ENCODE data around the gene STK32C. TPM values are rescaled to one million over a fixed set of nuclear protein-coding genes. Genes with fewer than 3 reads are reported as not detected.
A peak's percentile ranks its signal among the peaks of the same experiment; 100 is the strongest.
"Not testable (repeated sequence)": the region's sequence is repeated elsewhere in the genome, so short reads cannot be mapped to it uniquely, and the experiment has no call there.

The STK32C gene
- total RNA-seq, 2 experiments from 2014 or later = 19.1 to 21.1 TPM

- ATAC-seq (no peak), DNase-seq (no peak)
- H3K27ac Mint-ChIP-seq = peak overlapping the region; percentile 39
- H3K4me1 Mint-ChIP-seq (ENCODE audit: low read depth) = peaks cover 30% of the 10 kb centered on the region
- ChIA-PET CTCF (no interaction called here), POLR2A (no interaction called here)
- no peak overlapping the region for H3K4me3 Mint-ChIP-seq
- H3K27me3 Mint-ChIP-seq (ENCODE audit: low read depth) = no peaks in the 10 kb centered on the region
- no peaks in the 10 kb centered on the region for H3K9me3 Mint-ChIP-seq (ENCODE audit: insufficient read depth)
- H3K36me3 Mint-ChIP-seq (ENCODE audit: low read depth) = no peaks in the 10 kb centered on the region
Measured at GRCh38 chr10:132163826-132164515, 143.8 kb downstream of the STK32C start.

GRCh38 chr10:132163278-132163765 is 144.4 kb downstream of the STK32C start:
- ATAC-seq = peak; percentile 69
- peak; percentile 62 for DNase-seq
- H3K4me3 Mint-ChIP-seq = no peak overlapping the region

GRCh38 chr10:132162590-132163277 is 145.0 kb downstream of the STK32C start:
- peak overlapping the region; percentile 96 for H3K27ac Mint-ChIP-seq
- no peaks in the 10 kb centered on the region for H3K36me3 Mint-ChIP-seq (ENCODE audit: low read depth)
- peaks cover 36% of the 10 kb centered on the region for H3K4me1 Mint-ChIP-seq (ENCODE audit: low read depth)
- H3K4me3 Mint-ChIP-seq = peak overlapping the region; percentile 48
- no peaks in the 10 kb centered on the region for H3K9me3 Mint-ChIP-seq (ENCODE audit: insufficient read depth)
- ChIA-PET POLR2A (no interaction called here), CTCF (interaction anchor here (1.0 to 1.4 kb wide), 3 partner anchors 8 to 277 kb away, joined by 3 to 6 read pairs (median 3); no protein-coding TSS in a partner anchor)
- H3K27me3 Mint-ChIP-seq (ENCODE audit: low read depth) = no peaks in the 10 kb centered on the region
- DNase-seq (no peak), ATAC-seq (no peak)

More at GRCh38 chr10:132163278-132163765, 144.4 kb downstream of the STK32C start:
- Mint-ChIP-seq H3K27ac (peak overlapping the region; percentile 39), H3K36me3 (ENCODE audit: low read depth) (no peaks in the 10 kb centered on the region), H3K9me3 (ENCODE audit: insufficient read depth) (no peaks in the 10 kb centered on the region), H3K27me3 (ENCODE audit: low read depth) (no peaks in the 10 kb centered on the region), H3K4me1 (ENCODE audit: low read depth) (peaks cover 32% of the 10 kb centered on the region)
- CTCF ChIA-PET = interaction anchor here (1.4 kb wide), 1 partner anchor 25 kb away, joined by 3 read pairs; no protein-coding TSS in a partner anchor
- POLR2A ChIA-PET = no interaction called here

GRCh38 chr10:132162021-132162531 is 145.7 kb downstream of the STK32C start:
- CTCF ChIA-PET = interaction anchor here (1.0 to 1.4 kb wide), 3 partner anchors 9 to 277 kb away, joined by 3 to 6 read pairs (median 3); no protein-coding TSS in a partner anchor
- POLR2A ChIA-PET = no interaction called here
- peak; percentile 70 for DNase-seq
- H3K27ac Mint-ChIP-seq = peak overlapping the region; percentile 96
- no peaks in the 10 kb centered on the region for H3K36me3 Mint-ChIP-seq (ENCODE audit: low read depth)
- H3K4me1 Mint-ChIP-seq (ENCODE audit: low read depth) = peaks cover 39% of the 10 kb centered on the region
- H3K9me3 Mint-ChIP-seq (ENCODE audit: insufficient read depth) = no peaks in the 10 kb centered on the region
- ATAC-seq = peak; percentile 56
- H3K4me3 Mint-ChIP-seq = peak overlapping the region; percentile 48
- no peaks in the 10 kb centered on the region for H3K27me3 Mint-ChIP-seq (ENCODE audit: low read depth)

- peak; percentile 55 for DNase-seq
- peak overlapping the region; percentile 77 for H3K27ac Mint-ChIP-seq
Measured at GRCh38 chr10:132160834-132161622, 146.7 kb downstream of the STK32C start.

GRCh38 chr10:132160231-132160630 is 147.5 kb downstream of the STK32C start:
- DNase-seq; H3K27me3 Mint-ChIP-seq (ENCODE audit: low read depth); ATAC-seq; H3K27ac Mint-ChIP-seq; H3K9me3 Mint-ChIP-seq (ENCODE audit: insufficient read depth); H3K36me3 Mint-ChIP-seq (ENCODE audit: low read depth); CTCF ChIA-PET; POLR2A ChIA-PET; H3K4me3 Mint-ChIP-seq: not testable (repeated sequence)
- H3K4me1 Mint-ChIP-seq (ENCODE audit: low read depth) = peaks cover 34% of the 10 kb centered on the region

More at GRCh38 chr10:132160834-132161622, 146.7 kb downstream of the STK32C start:
- H3K9me3 Mint-ChIP-seq (ENCODE audit: insufficient read depth); ATAC-seq; H3K27me3 Mint-ChIP-seq (ENCODE audit: low read depth); H3K36me3 Mint-ChIP-seq (ENCODE audit: low read depth); CTCF ChIA-PET; H3K4me3 Mint-ChIP-seq; POLR2A ChIA-PET: not testable (repeated sequence)
- H3K4me1 Mint-ChIP-seq (ENCODE audit: low read depth) = peaks cover 34% of the 10 kb centered on the region

GRCh38 chr10:132159302-132160230 is 148.2 kb downstream of the STK32C start:
- H3K36me3 Mint-ChIP-seq (ENCODE audit: low read depth); POLR2A ChIA-PET; CTCF ChIA-PET; H3K9me3 Mint-ChIP-seq (ENCODE audit: insufficient read depth); H3K27me3 Mint-ChIP-seq (ENCODE audit: low read depth); H3K4me3 Mint-ChIP-seq; ATAC-seq: not testable (repeated sequence)
- Mint-ChIP-seq H3K4me1 (ENCODE audit: low read depth) (peaks cover 34% of the 10 kb centered on the region), H3K27ac (peak overlapping the region; percentile 72)
- DNase-seq = peak; percentile 33

- DNase-seq = no peak
- H3K9me3 Mint-ChIP-seq (ENCODE audit: insufficient read depth) = no peaks in the 10 kb centered on the region
- ChIA-PET CTCF (no interaction called here), POLR2A (no interaction called here)
- ATAC-seq = no peak
- peaks cover 32% of the 10 kb centered on the region for H3K4me1 Mint-ChIP-seq (ENCODE audit: low read depth)
- no peaks in the 10 kb centered on the region for H3K36me3 Mint-ChIP-seq (ENCODE audit: low read depth)
- H3K27ac Mint-ChIP-seq = peak overlapping the region; percentile 72
- no peak overlapping the region for H3K4me3 Mint-ChIP-seq
- H3K27me3 Mint-ChIP-seq (ENCODE audit: low read depth) = no peaks in the 10 kb centered on the region
Measured at GRCh38 chr10:132158823-132159222, 148.9 kb downstream of the STK32C start.

- ATAC-seq (peak; percentile 57), DNase-seq (peak; percentile 36)
- Mint-ChIP-seq H3K27ac (peak overlapping the region; percentile 63), H3K9me3 (ENCODE audit: insufficient read depth) (no peaks in the 10 kb centered on the region), H3K4me3 (no peak overlapping the region), H3K4me1 (ENCODE audit: low read depth) (peaks cover 28% of the 10 kb centered on the region), H3K27me3 (ENCODE audit: low read depth) (no peaks in the 10 kb centered on the region), H3K36me3 (ENCODE audit: low read depth) (no peaks in the 10 kb centered on the region)
- POLR2A ChIA-PET = interaction anchor here (0.8 kb wide), 1 partner anchor 10 kb away, joined by 3 read pairs; no protein-coding TSS in a partner anchor
- CTCF ChIA-PET = no interaction called here
Measured at GRCh38 chr10:132158122-132158741, 149.5 kb downstream of the STK32C start.
